ENCODE data around the gene MTRR. TPM values are rescaled to one million over a fixed set of nuclear protein-coding genes. Genes with fewer than 3 reads are reported as not detected.

The MTRR gene
- total and polyA plus RNA-seq, 2 of the 8 experiments (the other 6 are each of a cell fraction or from before 2014, with no cell fraction given): 36.4 to 53.8 TPM

DNA sequence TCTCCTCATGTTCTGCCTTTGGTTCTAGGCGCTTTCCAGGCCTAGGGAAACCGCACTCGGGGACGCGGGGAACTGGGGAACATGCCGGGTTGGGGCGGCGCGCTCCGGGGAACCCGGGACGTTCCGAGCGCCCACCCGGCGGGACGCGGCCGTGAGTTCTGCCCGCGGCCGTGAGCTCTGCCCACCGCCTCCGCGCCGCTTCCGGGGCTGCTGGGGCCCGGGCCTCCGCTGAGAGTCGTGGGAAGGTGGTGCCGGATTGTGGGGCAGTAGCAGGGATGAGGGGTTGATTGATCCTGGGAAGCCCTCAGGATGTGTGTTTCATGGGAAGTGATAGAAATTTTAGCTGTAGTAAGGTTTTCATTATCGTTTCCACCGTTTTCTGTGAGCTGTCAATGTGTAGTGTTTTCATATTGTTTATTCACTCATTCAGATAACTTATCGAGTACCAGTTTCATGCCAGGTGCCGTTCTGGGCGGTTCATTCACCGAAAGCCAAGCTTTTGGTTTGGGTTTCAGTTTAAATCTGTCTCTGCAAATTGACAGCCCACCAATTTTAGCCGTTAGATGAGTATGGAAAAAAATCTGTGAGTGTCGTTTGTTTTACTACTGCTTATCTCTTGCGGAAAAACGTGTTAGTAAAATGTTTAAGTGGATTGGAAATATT, 657 bp downstream of the MTRR start:
- ChIA-PET POLR2A (ENCODE audit: partially characterized antibody) (interaction anchor here (1.0 to 1.4 kb wide), 4 partner anchors 10 to 18 kb away, joined by 3 to 6 read pairs (median 4); partner anchors contain the start of gene CFAP90), CTCF (ENCODE audit: partially characterized antibody) (interaction anchor here (0.9 to 5.4 kb wide), 7 partner anchors 11 to 40 kb away, joined by 3 to 25 read pairs (median 6); partner anchors contain the start of gene CFAP90)
- H3K4me1 ChIP-seq (replicated peaks in 1 of 4; ENCODE audit: control insufficient read depth in 3 of 4, insufficient read depth in 4 of 4, low read length in 3 of 4): peaks cover 0 to 4% (median 0%) of the 10 kb centered on the region in 4 experiments; a peak in 2 of 7 replicates
- H3K4me2 ChIP-seq (ENCODE audit: insufficient read depth in 1 of 2, low read depth in 2 of 2, low read length in 2 of 2): peak overlapping the region; percentile 57 to 92
- H3K4ac ChIP-seq (replicated peaks; ENCODE audit: insufficient read length, low read depth, low read length): no peak overlapping the region
- peak overlapping the region; percentile 70 to 93 (median 74) for H3K4me3 ChIP-seq (ENCODE audit: extremely low read depth in 1 of 4, insufficient read depth in 2 of 4, low read depth in 3 of 4, low read length in 4 of 4)
- H2AK5ac ChIP-seq (ENCODE audit: low read depth, low read length): no peak overlapping the region
- H3K23ac ChIP-seq (ENCODE audit: insufficient read length): no peak overlapping the region
- H3K27me3 ChIP-seq (replicated peaks in 1 of 4; ENCODE audit: control insufficient read depth in 3 of 4, extremely low read depth in 1 of 4, insufficient read depth in 3 of 4, low read length in 3 of 4): no peaks in the 10 kb centered on the region
- H4K8ac ChIP-seq (ENCODE audit: extremely low read depth, insufficient read depth, low read length): no peak overlapping the region
- H3K23me2 ChIP-seq (ENCODE audit: low read depth, low read length): peaks cover 7% of the 10 kb centered on the region
- H2BK5ac ChIP-seq (ENCODE audit: low read depth, low read length): no peak overlapping the region
- H3K27ac ChIP-seq (ENCODE audit: low read depth, low read length): peak overlapping the region; percentile 43; the same call in 1 of the 2 replicates
- peaks cover 0 to 21% (median 3%) of the 10 kb centered on the region in 4 experiments; a peak in 3 of 8 replicates for H3K36me3 ChIP-seq (ENCODE audit: control insufficient read depth in 2 of 4, insufficient read depth in 4 of 4, low read length in 3 of 4)
- TF ChIP-seq PHF8 (conservative IDR thresholded peaks at IDR 0.05; ENCODE audit: low read depth, low read length): peak; percentile 13; the same call in 1 of the 2 replicates
- TF ChIP-seq YY1 (IDR thresholded peaks at IDR 0.05; ENCODE audit: low read depth, low read length): no peak
- no peak for TF ChIP-seq EZH2 (IDR thresholded peaks at IDR 0.05; ENCODE audit: low read depth, low read length, severe bottlenecking)
- peak overlapping the region; percentile 38 for H4K5ac ChIP-seq (ENCODE audit: insufficient read length, low read depth, low read length)
- no peak overlapping the region for H3K14ac ChIP-seq (ENCODE audit: insufficient read length)
- H3K18ac ChIP-seq (ENCODE audit: extremely low read depth, low read length): no peak overlapping the region
- no peak overlapping the region for H2BK15ac ChIP-seq (ENCODE audit: low read length)
- WGBS, 2 experiments (ENCODE audit: extremely low coverage in 1 of 2, insufficient coverage in 1 of 2, insufficient read length in 1 of 2, insufficient replicate concordance in 2 of 2, low coverage in 1 of 2, low lambda C conversion rate in 2 of 2, missing lambda C conversion rate in 1 of 2): 13% methylated on average over 30 of the region's 41 CpGs; no CpG with 5 or more reads in 1 of the 2 experiments
- H3K56ac ChIP-seq (replicated peaks; ENCODE audit: insufficient read length, low read depth, low read length): peak overlapping the region; percentile 6
- H4K20me1 ChIP-seq (replicated peaks in 1 of 2; ENCODE audit: control insufficient read depth in 1 of 2, insufficient read depth in 2 of 2, low read length in 2 of 2): peaks cover 8 to 15% of the 10 kb centered on the region in 2 experiments
- no peak for DNase-seq (ENCODE audit: low read depth in 1 of 2, low spot score in 2 of 2)
- H3K79me1 ChIP-seq (ENCODE audit: low read depth, low read length): peaks cover 3% of the 10 kb centered on the region
- H2BK12ac ChIP-seq (ENCODE audit: low read depth, low read length): no peak overlapping the region
- H3K9me3 ChIP-seq (ENCODE audit: insufficient read depth in 2 of 2, low read depth in 1 of 2, low read length in 1 of 2): no peaks in the 10 kb centered on the region
- no peak overlapping the region for H4K91ac ChIP-seq (replicated peaks; ENCODE audit: insufficient read length, low read length)
- H2AFZ ChIP-seq (ENCODE audit: low read length): no peak overlapping the region
- H3K79me2 ChIP-seq (ENCODE audit: control insufficient read depth in 1 of 2, insufficient read depth in 2 of 2, low read length in 2 of 2): peaks cover 20 to 59% of the 10 kb centered on the region in 2 experiments
- peak overlapping the region; percentile 34 to 59 (median 44); a peak in 6 of 7 replicates for H3K9ac ChIP-seq (replicated peaks in 1 of 4; ENCODE audit: extremely low read depth in 1 of 4, low read depth in 3 of 4, low read length in 3 of 4)
- no peak overlapping the region for H2BK120ac ChIP-seq (replicated peaks; ENCODE audit: low read depth, low read length)
- FAIRE-seq: no peak
- H2BK20ac ChIP-seq (ENCODE audit: low read length): no peak overlapping the region

Data from H1 (cell line).